NCI-H1436 (cell line): Measurements from ENCODE around the gene FSHR.
A peak's percentile ranks its signal among the peaks of the same experiment; 100 is the strongest.

Experiments used
- DNase-seq: peaks from one replicate; lab custom pipeline; 2025; lab: John Stamatoyannopoulos, UW

FSHR gene

GRCh38 chr2:48954935-48955334 lies 199.4 kb downstream of the FSHR start:
- no peak for DNase-seq

- no peak for DNase-seq
Observed at GRCh38 chr2:48954311-48954710, 200.0 kb downstream of the FSHR start.

- no peak for DNase-seq
Observed at GRCh38 chr2:48952614-48953013, 201.7 kb downstream of the FSHR start.

GRCh38 chr2:48952143-48952542 lies 202.2 kb downstream of the FSHR start:
- DNase-seq: no peak

GRCh38 chr2:48948400-48949125 lies 205.8 kb downstream of the FSHR start:
- DNase-seq: no peak

GRCh38 chr2:48946449-48947048 lies 207.8 kb downstream of the FSHR start:
- DNase-seq: peak; percentile 69

- no peak for DNase-seq
Observed at GRCh38 chr2:48944956-48945355, 209.4 kb downstream of the FSHR start.

GRCh38 chr2:48943436-48943835 lies 210.9 kb downstream of the FSHR start:
- no peak for DNase-seq

- DNase-seq: no peak
Observed at GRCh38 chr2:48941908-48942307, 212.4 kb downstream of the FSHR start.

GRCh38 chr2:48941456-48941855 lies 212.9 kb downstream of the FSHR start:
- DNase-seq: no peak

GRCh38 chr2:48940606-48941005 lies 213.7 kb downstream of the FSHR start:
- peak; percentile 98 for DNase-seq

- DNase-seq: peak; percentile 25
Observed at GRCh38 chr2:48939232-48939631, 215.1 kb downstream of the FSHR start.

- no peak for DNase-seq
Observed at GRCh38 chr2:48938231-48938630, 216.1 kb downstream of the FSHR start.

- no peak for DNase-seq
Observed at GRCh38 chr2:48934807-48935206, 219.5 kb downstream of the FSHR start.

GRCh38 chr2:48933828-48934497 lies 220.4 kb downstream of the FSHR start:
- no peak for DNase-seq

GRCh38 chr2:48932667-48933066 lies 221.6 kb downstream of the FSHR start:
- DNase-seq: no peak

GRCh38 chr2:48929571-48930301 lies 224.6 kb downstream of the FSHR start:
- DNase-seq: no peak

GRCh38 chr2:48927355-48927754 lies 227.0 kb downstream of the FSHR start:
- no peak for DNase-seq

- DNase-seq: no peak
Observed at GRCh38 chr2:48915884-48916283, 238.4 kb downstream of the FSHR start.

GRCh38 chr2:48915227-48915626 lies 239.1 kb downstream of the FSHR start:
- DNase-seq: no peak

- DNase-seq: no peak
Observed at GRCh38 chr2:48914477-48915089, 239.7 kb downstream of the FSHR start.
